WTC11 (cell line): Measurements from ENCODE around the gene LRRC8D. TPM values are rescaled to one million over a fixed set of nuclear protein-coding genes. Genes with fewer than 3 reads are reported as not detected.

ENCODE experiments used
- ATAC-seq: fragments of 200-7000 bp; cut with Tn5 transposase; 2 replicates; pipeline ENCODE4 v1.10.0; 2021; ENCODE audit warnings: mild to moderate bottlenecking, moderate library complexity
- CTCF ChIA-PET: fragments of 300-600 bp; sonication (Branson Sonifier 250); formaldehyde crosslinking; loops from one replicate; lab custom pipeline; 2021; ENCODE audit warnings: antibody characterized with exemption; lab: Charles Lee
- POLR2A ChIA-PET: fragments of 350-600 bp; sonication (Branson Sonifier 250); formaldehyde crosslinking; loops from one replicate; lab custom pipeline; 2021; ENCODE audit warnings: antibody characterized with exemption; lab: Charles Lee
- DNase-seq: peaks from one replicate; pipeline ENCODE4 v3.0.0; 2021; ENCODE audit warnings: low spot score
- H3K27ac Mint-ChIP-seq: 2 replicates; pipeline ENCODE4 v1.8.0; 2021; ENCODE audit warnings: mixed read lengths
- H3K27me3 Mint-ChIP-seq: 2 replicates; pipeline ENCODE4 v1.8.0; 2021; ENCODE audit warnings: low read depth, mild to moderate bottlenecking, moderate library complexity, mixed read lengths
- H3K36me3 Mint-ChIP-seq: 2 replicates; pipeline ENCODE4 v1.8.0; 2021; ENCODE audit warnings: mixed read lengths
- H3K4me1 Mint-ChIP-seq: 2 replicates; pipeline ENCODE4 v1.8.0; 2022; ENCODE audit warnings: mixed read lengths
- H3K4me3 Mint-ChIP-seq: 2 replicates; pipeline ENCODE4 v1.8.0; 2021; ENCODE audit warnings: mild to moderate bottlenecking, moderate library complexity, mixed read lengths
- H3K9me3 Mint-ChIP-seq: 2 replicates; pipeline ENCODE4 v1.8.0; 2021; ENCODE audit warnings: mixed read lengths
- CREB1 ChIP-seq: sonication (generic); formaldehyde crosslinking; IDR thresholded peaks from 2 replicates; pipeline ENCODE4 v1.8.0; 2023; ENCODE audit warnings: mild to moderate bottlenecking, missing genetic modification reagents
- ESRRA ChIP-seq: sonication (generic); formaldehyde crosslinking; IDR thresholded peaks from 2 replicates; pipeline ENCODE4 v1.8.1; 2022; ENCODE audit warnings: mild to moderate bottlenecking, missing genetic modification reagents, borderline replicate concordance
- FOXJ3 ChIP-seq: sonication (generic); formaldehyde crosslinking; IDR thresholded peaks from 2 replicates; pipeline ENCODE4 v1.9.0; 2021; ENCODE audit warnings: missing genetic modification reagents, mild to moderate bottlenecking, borderline replicate concordance
- IRF2 ChIP-seq: sonication (generic); formaldehyde crosslinking; IDR thresholded peaks from 2 replicates; pipeline ENCODE4 v1.8.0; 2022; ENCODE audit warnings: low read depth, missing genetic modification reagents, borderline replicate concordance
- NFATC4 ChIP-seq: fragments of 250-450 bp; sonication (Bioruptor Pico); IDR thresholded peaks from 2 replicates; pipeline ENCODE4 v1.9.0; 2021; ENCODE audit warnings: mild to moderate bottlenecking
- NR2C2 ChIP-seq: sonication (generic); formaldehyde crosslinking; IDR thresholded peaks from 2 replicates; pipeline ENCODE4 v1.8.0; 2022; ENCODE audit warnings: mild to moderate bottlenecking, missing genetic modification reagents
- RELA ChIP-seq: sonication (generic); formaldehyde crosslinking; IDR thresholded peaks from 2 replicates; pipeline ENCODE4 v1.8.1; 2022; ENCODE audit warnings: missing genetic modification reagents, mild to moderate bottlenecking, borderline replicate concordance
- RORB ChIP-seq: fragments of 250-450 bp; sonication (Bioruptor Pico); IDR thresholded peaks from 2 replicates; pipeline ENCODE4 v1.9.0; 2021; ENCODE audit warnings: mild to moderate bottlenecking
- SOX15 ChIP-seq: fragments of 250-450 bp; sonication (Bioruptor Pico); IDR thresholded peaks from 2 replicates; pipeline ENCODE4 v1.9.0; 2021; ENCODE audit warnings: mild to moderate bottlenecking
- TEAD4 ChIP-seq: sonication (generic); formaldehyde crosslinking; IDR thresholded peaks from 2 replicates; pipeline ENCODE4 v1.8.0; 2022; ENCODE audit warnings: mild to moderate bottlenecking, missing genetic modification reagents
- ZNF121 ChIP-seq: sonication (generic); formaldehyde crosslinking; IDR thresholded peaks from 2 replicates; pipeline ENCODE4 v1.8.0; 2023; ENCODE audit warnings: missing genetic modification reagents
- ZNF219 ChIP-seq: sonication (generic); formaldehyde crosslinking; IDR thresholded peaks from 2 replicates; pipeline ENCODE4 v1.8.0; 2023; ENCODE audit warnings: missing genetic modification reagents, mild to moderate bottlenecking, borderline replicate concordance
- total RNA-seq: library from RNA; stranded (reverse); gene quantifications from 3 replicates; pipeline ENCODE4 v1.2.3, GENCODE V29; 2021
- TF ChIP-seq, protein P1 (sequence below): sonication (generic); formaldehyde crosslinking; IDR thresholded peaks from 2 replicates; pipeline ENCODE4 v1.8.0; 2022; ENCODE audit warnings: mild to moderate bottlenecking, missing genetic modification reagents
- TF ChIP-seq, protein P2 (sequence below): sonication (generic); formaldehyde crosslinking; IDR thresholded peaks from 2 replicates; pipeline ENCODE4 v1.8.1; 2023; ENCODE audit warnings: mild to moderate bottlenecking, missing genetic modification reagents
- TF ChIP-seq, protein P3 (sequence below): sonication (generic); formaldehyde crosslinking; IDR thresholded peaks from 2 replicates; pipeline ENCODE4 v1.8.0; 2023; ENCODE audit warnings: mild to moderate bottlenecking, missing genetic modification reagents
- TF ChIP-seq, protein P4 (sequence below): fragments of 250-450 bp; sonication (Bioruptor Pico); IDR thresholded peaks from 2 replicates; pipeline ENCODE4 v1.8.0; 2021; ENCODE audit warnings: mild to moderate bottlenecking
- TF ChIP-seq, protein P5 (sequence below): sonication (generic); formaldehyde crosslinking; IDR thresholded peaks from 2 replicates; pipeline ENCODE4 v1.8.1; 2023; ENCODE audit warnings: mild to moderate bottlenecking, missing genetic modification reagents, moderate library complexity
- TF ChIP-seq, protein P6 (sequence below): fragments of 200-600 bp; IDR thresholded peaks from 2 replicates; pipeline ENCODE4 v1.8.0; 2022; ENCODE audit warnings: antibody characterized with exemption
- TF ChIP-seq, protein P7 (sequence below): sonication (generic); formaldehyde crosslinking; IDR thresholded peaks from 2 replicates; pipeline ENCODE4 v1.8.1; 2023; ENCODE audit warnings: mild to moderate bottlenecking, missing genetic modification reagents, borderline replicate concordance

Gene LRRC8D
- total RNA-seq, 1 experiment from 2014 or later, result 42.6 TPM

DNA sequence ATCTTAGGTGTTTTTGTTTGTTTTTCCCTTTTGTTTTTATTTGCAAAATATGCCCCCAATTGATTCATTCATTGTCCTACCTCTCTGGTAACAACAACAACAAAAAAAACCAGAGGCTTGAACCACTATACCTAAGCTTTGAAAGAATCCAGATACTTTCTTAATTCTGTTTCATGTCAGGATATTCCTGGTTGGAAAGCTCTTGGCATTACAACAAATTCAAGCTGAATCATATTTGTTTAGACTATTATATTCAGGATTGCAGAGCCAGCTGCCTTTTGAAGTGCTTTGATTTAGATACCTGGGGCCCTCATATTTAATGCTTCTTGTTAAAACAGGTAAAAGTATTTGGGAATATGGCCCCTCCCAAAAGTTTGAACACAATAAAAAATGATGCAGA is 151.2 kb downstream of the LRRC8D start (continued):
- TF ChIP-seq ZNF121 (CRISPR knock-in tag) (no peak), ESRRA (no peak)

DNA sequence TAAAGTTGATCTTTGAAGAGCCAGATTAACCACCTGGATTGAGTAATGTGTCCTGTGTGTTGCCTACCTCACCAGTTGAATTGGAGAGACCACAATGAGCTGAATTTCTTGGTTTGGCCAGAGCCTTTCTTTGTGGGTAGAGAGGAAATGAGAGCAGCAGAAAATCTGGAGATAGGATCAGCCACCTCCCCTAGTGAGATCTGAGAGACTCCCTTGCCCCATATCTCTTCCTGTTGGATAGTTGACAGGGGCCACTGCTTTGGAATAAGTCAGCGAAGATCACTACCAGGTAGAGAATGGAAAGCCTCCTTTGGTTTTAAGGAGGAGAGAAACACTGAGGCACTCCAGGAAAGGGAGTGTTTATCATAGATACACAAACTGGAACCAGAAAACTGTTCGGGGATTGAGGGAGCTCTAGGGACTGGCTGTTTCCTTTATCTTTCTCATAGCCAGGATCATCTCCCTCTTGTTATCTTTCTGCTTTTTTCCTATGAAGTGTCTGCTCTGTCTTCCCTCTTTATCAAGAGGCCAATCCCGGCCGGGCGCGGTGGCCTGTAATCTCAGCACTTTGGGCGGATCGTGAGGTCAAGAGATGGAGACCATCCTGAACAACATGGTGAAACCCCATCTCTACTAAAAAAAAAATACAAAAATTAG is 152.8 kb downstream of the LRRC8D start:
- H3K4me3 Mint-ChIP-seq, result no peak overlapping the region
- no peak overlapping the region for H3K27ac Mint-ChIP-seq
- H3K27me3 Mint-ChIP-seq, result no peaks in the 10 kb centered on the region; the same call in 1 of the 2 replicates
- ATAC-seq (no peak), DNase-seq (no peak)
- POLR2A ChIA-PET, result no interaction called here
- no peaks in the 10 kb centered on the region for H3K9me3 Mint-ChIP-seq
- H3K36me3 Mint-ChIP-seq, result no peaks in the 10 kb centered on the region
- CTCF ChIA-PET, result no interaction called here
- TF ChIP-seq TEAD4 (no peak), RELA (CRISPR knock-in tag) (no peak), ZNF219 (no peak), SOX15 (CRISPR knock-in tag) (no peak), IRF2 (CRISPR knock-in tag) (no peak), CREB1 (CRISPR knock-in tag) (no peak), FOXJ3 (CRISPR knock-in tag) (no peak), NFATC4 (CRISPR knock-in tag) (no peak), RORB (no peak), NR2C2 (no peak)
- TF ChIP-seq, protein P1, sequence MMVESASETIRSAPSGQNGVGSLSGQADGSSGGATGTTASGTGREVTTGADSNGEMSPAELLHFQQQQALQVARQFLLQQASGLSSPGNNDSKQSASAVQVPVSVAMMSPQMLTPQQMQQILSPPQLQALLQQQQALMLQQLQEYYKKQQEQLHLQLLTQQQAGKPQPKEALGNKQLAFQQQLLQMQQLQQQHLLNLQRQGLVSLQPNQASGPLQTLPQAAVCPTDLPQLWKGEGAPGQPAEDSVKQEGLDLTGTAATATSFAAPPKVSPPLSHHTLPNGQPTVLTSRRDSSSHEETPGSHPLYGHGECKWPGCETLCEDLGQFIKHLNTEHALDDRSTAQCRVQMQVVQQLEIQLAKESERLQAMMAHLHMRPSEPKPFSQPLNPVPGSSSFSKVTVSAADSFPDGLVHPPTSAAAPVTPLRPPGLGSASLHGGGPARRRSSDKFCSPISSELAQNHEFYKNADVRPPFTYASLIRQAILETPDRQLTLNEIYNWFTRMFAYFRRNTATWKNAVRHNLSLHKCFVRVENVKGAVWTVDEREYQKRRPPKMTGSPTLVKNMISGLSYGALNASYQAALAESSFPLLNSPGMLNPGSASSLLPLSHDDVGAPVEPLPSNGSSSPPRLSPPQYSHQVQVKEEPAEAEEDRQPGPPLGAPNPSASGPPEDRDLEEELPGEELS (CRISPR knock-in tag), result no peak
- TF ChIP-seq, protein P2, sequence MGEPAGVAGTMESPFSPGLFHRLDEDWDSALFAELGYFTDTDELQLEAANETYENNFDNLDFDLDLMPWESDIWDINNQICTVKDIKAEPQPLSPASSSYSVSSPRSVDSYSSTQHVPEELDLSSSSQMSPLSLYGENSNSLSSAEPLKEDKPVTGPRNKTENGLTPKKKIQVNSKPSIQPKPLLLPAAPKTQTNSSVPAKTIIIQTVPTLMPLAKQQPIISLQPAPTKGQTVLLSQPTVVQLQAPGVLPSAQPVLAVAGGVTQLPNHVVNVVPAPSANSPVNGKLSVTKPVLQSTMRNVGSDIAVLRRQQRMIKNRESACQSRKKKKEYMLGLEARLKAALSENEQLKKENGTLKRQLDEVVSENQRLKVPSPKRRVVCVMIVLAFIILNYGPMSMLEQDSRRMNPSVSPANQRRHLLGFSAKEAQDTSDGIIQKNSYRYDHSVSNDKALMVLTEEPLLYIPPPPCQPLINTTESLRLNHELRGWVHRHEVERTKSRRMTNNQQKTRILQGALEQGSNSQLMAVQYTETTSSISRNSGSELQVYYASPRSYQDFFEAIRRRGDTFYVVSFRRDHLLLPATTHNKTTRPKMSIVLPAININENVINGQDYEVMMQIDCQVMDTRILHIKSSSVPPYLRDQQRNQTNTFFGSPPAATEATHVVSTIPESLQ, result no peak
- TF ChIP-seq, protein P3, sequence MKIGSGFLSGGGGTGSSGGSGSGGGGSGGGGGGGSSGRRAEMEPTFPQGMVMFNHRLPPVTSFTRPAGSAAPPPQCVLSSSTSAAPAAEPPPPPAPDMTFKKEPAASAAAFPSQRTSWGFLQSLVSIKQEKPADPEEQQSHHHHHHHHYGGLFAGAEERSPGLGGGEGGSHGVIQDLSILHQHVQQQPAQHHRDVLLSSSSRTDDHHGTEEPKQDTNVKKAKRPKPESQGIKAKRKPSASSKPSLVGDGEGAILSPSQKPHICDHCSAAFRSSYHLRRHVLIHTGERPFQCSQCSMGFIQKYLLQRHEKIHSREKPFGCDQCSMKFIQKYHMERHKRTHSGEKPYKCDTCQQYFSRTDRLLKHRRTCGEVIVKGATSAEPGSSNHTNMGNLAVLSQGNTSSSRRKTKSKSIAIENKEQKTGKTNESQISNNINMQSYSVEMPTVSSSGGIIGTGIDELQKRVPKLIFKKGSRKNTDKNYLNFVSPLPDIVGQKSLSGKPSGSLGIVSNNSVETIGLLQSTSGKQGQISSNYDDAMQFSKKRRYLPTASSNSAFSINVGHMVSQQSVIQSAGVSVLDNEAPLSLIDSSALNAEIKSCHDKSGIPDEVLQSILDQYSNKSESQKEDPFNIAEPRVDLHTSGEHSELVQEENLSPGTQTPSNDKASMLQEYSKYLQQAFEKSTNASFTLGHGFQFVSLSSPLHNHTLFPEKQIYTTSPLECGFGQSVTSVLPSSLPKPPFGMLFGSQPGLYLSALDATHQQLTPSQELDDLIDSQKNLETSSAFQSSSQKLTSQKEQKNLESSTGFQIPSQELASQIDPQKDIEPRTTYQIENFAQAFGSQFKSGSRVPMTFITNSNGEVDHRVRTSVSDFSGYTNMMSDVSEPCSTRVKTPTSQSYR (CRISPR knock-in tag), result no peak
- TF ChIP-seq, protein P4, sequence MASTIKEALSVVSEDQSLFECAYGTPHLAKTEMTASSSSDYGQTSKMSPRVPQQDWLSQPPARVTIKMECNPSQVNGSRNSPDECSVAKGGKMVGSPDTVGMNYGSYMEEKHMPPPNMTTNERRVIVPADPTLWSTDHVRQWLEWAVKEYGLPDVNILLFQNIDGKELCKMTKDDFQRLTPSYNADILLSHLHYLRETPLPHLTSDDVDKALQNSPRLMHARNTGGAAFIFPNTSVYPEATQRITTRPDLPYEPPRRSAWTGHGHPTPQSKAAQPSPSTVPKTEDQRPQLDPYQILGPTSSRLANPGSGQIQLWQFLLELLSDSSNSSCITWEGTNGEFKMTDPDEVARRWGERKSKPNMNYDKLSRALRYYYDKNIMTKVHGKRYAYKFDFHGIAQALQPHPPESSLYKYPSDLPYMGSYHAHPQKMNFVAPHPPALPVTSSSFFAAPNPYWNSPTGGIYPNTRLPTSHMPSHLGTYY (CRISPR knock-in tag), result no peak
- TF ChIP-seq, protein P5, sequence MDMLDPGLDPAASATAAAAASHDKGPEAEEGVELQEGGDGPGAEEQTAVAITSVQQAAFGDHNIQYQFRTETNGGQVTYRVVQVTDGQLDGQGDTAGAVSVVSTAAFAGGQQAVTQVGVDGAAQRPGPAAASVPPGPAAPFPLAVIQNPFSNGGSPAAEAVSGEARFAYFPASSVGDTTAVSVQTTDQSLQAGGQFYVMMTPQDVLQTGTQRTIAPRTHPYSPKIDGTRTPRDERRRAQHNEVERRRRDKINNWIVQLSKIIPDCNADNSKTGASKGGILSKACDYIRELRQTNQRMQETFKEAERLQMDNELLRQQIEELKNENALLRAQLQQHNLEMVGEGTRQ (CRISPR knock-in tag), result no peak
- TF ChIP-seq, protein P6, sequence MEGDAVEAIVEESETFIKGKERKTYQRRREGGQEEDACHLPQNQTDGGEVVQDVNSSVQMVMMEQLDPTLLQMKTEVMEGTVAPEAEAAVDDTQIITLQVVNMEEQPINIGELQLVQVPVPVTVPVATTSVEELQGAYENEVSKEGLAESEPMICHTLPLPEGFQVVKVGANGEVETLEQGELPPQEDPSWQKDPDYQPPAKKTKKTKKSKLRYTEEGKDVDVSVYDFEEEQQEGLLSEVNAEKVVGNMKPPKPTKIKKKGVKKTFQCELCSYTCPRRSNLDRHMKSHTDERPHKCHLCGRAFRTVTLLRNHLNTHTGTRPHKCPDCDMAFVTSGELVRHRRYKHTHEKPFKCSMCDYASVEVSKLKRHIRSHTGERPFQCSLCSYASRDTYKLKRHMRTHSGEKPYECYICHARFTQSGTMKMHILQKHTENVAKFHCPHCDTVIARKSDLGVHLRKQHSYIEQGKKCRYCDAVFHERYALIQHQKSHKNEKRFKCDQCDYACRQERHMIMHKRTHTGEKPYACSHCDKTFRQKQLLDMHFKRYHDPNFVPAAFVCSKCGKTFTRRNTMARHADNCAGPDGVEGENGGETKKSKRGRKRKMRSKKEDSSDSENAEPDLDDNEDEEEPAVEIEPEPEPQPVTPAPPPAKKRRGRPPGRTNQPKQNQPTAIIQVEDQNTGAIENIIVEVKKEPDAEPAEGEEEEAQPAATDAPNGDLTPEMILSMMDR, result no peak
- TF ChIP-seq, protein P7, sequence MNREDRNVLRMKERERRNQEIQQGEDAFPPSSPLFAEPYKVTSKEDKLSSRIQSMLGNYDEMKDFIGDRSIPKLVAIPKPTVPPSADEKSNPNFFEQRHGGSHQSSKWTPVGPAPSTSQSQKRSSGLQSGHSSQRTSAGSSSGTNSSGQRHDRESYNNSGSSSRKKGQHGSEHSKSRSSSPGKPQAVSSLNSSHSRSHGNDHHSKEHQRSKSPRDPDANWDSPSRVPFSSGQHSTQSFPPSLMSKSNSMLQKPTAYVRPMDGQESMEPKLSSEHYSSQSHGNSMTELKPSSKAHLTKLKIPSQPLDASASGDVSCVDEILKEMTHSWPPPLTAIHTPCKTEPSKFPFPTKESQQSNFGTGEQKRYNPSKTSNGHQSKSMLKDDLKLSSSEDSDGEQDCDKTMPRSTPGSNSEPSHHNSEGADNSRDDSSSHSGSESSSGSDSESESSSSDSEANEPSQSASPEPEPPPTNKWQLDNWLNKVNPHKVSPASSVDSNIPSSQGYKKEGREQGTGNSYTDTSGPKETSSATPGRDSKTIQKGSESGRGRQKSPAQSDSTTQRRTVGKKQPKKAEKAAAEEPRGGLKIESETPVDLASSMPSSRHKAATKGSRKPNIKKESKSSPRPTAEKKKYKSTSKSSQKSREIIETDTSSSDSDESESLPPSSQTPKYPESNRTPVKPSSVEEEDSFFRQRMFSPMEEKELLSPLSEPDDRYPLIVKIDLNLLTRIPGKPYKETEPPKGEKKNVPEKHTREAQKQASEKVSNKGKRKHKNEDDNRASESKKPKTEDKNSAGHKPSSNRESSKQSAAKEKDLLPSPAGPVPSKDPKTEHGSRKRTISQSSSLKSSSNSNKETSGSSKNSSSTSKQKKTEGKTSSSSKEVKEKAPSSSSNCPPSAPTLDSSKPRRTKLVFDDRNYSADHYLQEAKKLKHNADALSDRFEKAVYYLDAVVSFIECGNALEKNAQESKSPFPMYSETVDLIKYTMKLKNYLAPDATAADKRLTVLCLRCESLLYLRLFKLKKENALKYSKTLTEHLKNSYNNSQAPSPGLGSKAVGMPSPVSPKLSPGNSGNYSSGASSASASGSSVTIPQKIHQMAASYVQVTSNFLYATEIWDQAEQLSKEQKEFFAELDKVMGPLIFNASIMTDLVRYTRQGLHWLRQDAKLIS, result no peak
- H3K4me1 Mint-ChIP-seq, result no peaks in the 10 kb centered on the region
